Kidney capillary endothelial cell (primary cell): Measurements from ENCODE around the gene FGD5.

Experiments
- DNase-seq: peaks from one replicate; pipeline ENCODE4 v3.0.0-alpha.2; 2018; ENCODE audit warnings: low spot score

The FGD5 gene

DNA sequence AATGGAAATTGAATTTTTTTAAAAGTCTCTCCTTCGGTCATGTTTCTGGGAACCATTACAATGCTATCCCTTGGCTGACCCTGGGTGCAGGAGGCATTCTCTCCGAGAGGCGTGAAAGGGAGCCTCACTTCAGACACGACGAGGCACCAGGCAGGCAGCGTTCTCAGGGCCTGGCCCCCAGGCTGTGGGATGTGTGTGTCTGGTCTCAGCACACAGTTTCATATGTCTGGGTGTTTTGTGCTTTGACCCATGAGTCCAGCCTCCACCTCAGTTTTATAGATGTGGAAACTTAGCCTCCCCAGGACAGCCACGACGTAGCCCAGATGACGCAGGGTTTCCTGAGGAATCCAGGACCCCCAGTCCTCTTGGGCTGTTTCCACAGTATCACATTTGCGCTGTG is 34.0 kb downstream of the FGD5 start:
- DNase-seq: no peak

DNA sequence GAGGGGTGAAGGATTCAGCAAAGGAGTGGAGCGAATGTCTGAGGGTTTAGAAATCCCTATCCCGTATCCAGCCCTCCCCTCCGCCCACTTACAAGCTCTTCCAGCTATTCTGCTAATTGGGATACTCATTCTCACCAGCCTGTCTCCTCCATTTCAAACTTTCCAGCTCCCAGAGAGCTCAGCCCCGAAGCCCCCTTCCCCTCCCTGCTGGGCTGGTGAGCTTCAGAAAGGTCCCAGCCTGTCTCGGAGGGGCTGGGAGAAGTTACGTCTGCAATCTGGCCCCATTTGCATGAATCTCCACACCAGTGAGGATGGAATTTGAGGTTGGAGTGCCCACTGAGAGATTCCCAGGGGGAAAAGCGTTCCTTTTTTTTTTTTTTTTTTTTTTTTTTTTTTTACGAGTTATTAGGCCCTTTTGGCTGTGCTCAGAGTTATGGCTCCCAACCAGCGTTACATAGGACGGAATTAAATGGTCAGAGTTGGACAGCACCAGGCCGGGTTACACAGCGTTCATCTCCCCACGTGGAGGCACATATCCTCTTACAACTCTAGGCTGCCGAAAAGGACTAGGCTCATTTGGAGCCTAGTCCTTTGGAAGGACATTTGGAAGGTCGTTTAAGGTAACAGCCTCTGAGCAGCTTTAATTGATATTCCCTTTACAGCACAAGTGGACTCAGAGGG is 34.6 kb downstream of the FGD5 start:
- no peak for DNase-seq

GRCh38 chr3:14857506-14857905 is 38.7 kb downstream of the FGD5 start:
- DNase-seq: no peak

DNA sequence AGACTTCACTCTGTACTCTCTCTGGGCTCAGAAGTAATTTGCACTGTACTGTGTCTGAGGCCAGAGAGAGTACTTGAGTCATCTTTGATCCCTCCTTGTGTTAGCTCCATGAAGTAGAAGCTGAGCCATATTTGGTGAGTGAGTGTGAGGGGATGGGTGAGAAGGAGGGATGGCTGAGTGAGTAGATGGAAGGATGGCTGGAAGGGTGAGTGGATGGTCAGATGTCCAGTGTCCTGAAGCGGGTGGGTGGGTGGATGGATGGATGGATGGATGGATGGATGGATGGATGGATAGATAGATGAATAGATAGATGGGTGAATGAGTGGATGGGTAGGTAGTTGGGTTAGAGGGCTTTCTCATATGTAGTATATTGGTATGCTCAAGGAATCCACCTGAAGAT is 39.3 kb downstream of the FGD5 start:
- DNase-seq: no peak

DNA sequence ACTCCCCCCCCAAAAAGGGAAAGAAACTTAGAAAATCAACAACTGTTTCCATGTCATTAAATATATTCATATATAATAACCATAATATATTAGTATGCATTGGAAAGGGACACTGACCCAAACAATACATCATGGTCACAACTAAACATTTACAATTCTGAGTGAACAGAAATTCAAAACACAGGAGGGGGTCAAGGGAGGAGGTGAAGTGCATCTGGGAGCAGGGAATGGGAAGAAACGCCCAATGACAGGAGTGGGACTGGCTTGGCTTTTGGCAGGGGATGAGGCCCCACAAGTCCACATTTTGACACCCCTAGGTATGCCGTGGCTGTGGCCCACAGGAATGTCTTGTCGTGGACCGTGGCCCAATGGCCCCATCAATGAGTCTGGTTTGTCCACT is 41.1 kb downstream of the FGD5 start:
- DNase-seq: no peak

DNA sequence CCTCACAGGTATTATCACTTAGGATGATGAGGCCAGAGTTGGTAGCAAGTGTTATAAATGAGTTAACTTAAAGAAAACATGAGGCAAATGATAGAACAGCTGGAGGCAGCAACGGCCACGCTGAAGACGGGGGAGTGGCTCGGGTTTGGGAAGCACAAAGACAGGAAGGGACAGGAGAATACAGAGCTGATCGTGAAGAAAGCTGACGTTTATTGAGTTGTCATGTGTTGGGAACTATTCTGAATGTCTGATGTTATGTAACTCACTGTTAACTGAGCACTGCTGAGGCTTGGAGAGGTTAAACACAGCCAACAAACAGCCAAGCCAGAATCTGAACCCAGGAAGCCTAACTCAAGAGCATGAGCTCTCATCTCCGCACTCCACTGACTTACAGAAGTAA is 42.3 kb downstream of the FGD5 start:
- DNase-seq: no peak

- no peak for DNase-seq
Observed at GRCh38 chr3:14861446-14862302, 42.9 kb downstream of the FGD5 start.

DNA sequence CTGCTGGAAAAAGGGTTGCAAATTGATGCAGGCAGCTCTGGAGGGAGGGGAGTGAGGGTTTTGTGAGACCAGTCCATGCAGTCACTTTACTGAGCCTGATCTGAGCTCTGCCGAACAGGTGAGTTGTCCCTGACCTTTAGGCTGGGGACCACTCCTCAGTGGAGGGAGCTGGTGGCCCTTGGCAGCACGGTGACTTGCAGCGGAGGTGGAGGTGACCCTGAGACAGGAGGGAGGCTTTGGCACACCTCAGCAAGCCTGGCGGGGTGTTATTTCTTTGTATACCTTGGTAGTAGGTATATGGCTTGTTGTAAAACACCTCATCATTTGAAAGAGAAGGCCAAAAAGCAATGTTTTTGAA is 43.5 kb downstream of the FGD5 start:
- no peak for DNase-seq

DNA sequence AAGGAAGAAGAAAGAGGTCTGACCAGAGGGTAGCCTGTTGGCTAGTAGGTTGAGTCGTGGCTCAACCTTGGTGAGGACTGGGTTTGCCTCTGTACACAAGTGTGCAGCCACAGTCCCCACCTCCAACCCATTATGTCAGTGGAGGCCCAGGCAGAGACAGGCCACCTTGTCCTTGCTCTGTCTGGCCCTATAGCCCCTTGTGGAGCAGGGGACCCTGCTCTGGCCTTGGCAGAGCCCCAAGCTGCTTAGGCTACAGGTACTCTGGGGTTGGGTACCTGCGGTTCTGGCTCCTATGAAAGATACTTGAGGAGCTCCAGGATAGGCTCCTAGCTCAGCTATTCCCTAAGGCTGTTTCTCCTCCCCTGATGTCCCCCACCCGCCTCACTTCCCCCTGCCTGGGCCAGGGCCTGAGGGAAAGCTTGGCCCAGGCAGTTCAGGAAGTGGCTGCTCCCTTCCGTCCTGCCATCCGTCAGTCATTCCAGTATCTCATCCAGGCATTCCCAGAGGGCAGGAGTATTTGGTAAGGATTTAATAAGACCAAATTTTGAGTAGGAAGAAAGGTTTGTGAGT is 44.0 kb downstream of the FGD5 start:
- DNase-seq: no peak

DNA sequence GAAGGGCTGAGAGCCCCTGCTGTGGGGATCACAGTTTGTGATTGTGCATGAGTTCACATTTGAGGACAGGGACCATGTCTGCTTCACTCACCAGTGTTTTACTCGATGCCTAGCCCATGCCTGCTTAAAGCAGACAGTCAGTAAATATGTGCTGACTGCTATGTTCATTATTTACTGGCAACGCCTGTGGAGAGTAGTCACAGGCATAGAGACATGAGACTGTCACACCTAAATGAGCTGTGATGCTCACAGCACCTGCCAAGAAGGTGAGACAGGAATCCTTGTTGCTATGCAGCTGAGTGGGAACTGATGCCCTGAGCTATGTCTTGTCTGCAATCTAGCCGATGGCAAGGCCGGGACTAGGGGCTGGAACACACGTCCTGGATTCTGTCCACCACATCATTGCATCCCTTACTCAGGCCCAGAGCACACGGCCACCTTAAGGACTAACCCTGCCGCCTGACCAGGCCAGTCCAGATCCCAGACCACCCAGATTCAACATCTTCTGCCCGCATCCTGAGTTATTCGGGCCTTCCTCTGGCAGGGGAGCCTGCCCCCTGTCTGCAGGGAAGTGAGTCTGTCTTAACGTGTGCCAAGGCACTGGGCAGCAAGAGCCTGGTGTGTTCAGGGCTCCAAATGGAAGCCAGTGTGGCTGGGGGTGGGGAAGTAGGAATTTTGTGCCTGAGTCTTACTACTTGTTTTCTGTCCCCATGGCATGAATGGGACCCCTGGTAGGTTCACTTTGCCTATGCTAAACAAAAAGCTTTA is 44.8 kb downstream of the FGD5 start:
- no peak for DNase-seq

GRCh38 chr3:14864131-14864530 is 45.4 kb downstream of the FGD5 start:
- DNase-seq: no peak

GRCh38 chr3:14866627-14867026 is 47.9 kb downstream of the FGD5 start:
- no peak for DNase-seq

- no peak for DNase-seq
Observed at GRCh38 chr3:14867936-14868570, 49.3 kb downstream of the FGD5 start.

GRCh38 chr3:14869917-14870782 is 51.4 kb downstream of the FGD5 start:
- DNase-seq: no peak

DNA sequence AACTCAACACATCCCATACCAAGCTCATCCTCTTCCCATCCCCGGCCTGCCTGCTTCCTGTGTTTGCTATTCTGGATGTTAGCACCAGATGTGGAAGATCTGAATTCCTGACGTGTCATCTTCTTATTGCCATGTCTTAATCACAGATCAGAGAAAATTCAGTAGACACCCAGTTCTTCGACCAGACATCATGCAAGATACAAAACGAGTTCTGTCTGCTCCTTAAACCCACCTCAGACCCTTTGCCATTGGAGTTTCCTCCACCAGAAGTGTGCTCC is 52.0 kb downstream of the FGD5 start:
- no peak for DNase-seq

DNA sequence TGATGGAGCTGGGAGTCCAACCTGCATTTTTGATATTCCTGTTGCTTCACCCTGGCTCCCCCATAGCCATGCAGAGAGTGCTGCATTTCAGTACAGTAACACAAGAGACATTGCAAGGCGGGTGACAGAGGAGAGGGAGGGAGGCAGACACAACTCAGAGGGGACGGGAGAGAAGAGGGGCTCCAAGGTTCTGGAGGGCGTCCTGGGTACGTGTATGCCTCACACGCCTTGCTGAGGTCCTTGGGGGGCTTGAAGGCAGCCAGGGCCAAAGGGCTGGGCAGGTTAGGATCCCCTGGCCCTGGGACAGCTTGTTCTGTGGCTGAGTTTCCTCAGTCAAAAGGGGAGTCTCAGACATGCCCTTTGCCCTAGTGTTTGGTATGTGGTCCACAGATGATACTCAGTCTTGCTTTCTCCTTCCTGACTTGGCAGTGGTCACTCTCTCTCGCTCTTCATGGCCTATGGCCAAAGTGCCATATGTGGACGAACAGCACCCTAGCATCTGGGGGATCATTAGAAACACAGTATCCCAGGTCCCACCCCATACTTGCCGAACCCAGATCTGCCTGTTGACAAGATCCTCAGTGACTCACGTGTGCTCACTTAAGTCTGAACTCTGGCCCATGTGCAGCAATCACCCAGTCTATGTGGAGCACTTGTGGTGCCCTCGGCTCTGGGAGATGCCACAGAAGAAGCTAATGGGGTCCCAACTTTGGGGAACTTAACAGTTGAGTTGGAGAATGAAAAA is 52.9 kb downstream of the FGD5 start:
- DNase-seq: no peak

DNA sequence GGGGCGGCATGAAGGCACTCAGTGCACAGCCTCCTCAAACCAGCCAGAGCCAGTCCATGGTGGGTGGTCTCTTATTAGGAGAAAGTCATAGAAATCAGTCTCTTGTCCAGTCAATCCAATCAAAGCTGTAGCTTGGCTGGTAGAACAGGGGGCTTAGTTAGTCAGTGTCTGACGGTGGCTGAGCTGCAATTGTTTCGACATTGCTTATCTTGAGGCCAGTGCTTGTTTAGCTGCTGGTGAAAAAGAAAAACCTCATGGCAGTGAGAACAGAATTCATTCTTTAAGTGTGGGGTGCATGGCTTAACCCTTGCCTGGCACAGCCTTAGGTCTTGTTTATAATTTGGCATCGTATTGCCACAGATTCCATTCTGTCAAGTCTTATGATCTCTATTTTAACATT is 53.9 kb downstream of the FGD5 start:
- DNase-seq: no peak

DNA sequence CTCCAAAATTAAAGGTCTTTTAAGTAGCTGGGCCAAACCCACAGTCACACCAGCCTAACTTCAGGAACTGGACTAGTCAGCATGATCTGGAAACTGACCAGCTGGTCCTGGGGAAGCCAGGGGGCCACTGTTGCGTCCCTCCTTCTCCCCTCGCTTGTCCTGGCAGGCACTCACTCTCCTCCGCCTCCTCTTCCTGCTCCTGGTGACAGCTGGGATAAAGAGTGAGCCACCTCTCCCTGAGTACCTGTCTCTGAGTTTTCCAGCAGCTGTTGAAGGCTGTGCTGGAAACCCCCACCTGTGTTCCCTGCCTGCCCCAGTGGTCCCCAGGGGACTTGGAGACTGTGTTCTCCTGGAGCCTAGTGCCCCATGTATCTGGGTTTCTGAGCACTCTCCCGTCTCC is 56.0 kb downstream of the FGD5 start:
- DNase-seq: no peak

- no peak for DNase-seq
Observed at GRCh38 chr3:14875411-14876175, 56.8 kb downstream of the FGD5 start.

DNA sequence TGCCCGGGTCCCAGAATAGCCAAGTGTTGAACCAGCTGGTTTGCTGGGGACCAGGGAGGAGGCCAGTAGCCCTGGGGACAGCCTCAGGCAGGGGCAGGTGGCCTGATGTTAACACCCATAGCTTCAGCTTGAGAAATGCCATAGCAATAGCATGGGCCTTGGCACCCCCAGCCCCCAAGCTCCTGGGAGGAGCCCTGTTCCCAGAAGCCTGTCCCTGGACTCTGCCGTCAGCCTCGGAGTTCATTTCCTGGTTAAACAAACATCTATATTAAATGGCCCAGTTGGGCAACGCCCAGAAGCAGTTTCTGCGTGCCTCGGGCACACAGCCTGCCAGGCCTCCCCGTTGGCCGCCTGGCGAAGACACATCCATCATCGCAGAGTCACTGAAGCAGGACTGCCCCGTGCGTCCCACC is 58.2 kb downstream of the FGD5 start:
- peak; percentile 44 for DNase-seq
